ENCODE measurements around the gene SWT1. TPM values are rescaled to one million over a fixed set of nuclear protein-coding genes. Genes with fewer than 3 reads are reported as not detected.

SWT1 gene, protein sequence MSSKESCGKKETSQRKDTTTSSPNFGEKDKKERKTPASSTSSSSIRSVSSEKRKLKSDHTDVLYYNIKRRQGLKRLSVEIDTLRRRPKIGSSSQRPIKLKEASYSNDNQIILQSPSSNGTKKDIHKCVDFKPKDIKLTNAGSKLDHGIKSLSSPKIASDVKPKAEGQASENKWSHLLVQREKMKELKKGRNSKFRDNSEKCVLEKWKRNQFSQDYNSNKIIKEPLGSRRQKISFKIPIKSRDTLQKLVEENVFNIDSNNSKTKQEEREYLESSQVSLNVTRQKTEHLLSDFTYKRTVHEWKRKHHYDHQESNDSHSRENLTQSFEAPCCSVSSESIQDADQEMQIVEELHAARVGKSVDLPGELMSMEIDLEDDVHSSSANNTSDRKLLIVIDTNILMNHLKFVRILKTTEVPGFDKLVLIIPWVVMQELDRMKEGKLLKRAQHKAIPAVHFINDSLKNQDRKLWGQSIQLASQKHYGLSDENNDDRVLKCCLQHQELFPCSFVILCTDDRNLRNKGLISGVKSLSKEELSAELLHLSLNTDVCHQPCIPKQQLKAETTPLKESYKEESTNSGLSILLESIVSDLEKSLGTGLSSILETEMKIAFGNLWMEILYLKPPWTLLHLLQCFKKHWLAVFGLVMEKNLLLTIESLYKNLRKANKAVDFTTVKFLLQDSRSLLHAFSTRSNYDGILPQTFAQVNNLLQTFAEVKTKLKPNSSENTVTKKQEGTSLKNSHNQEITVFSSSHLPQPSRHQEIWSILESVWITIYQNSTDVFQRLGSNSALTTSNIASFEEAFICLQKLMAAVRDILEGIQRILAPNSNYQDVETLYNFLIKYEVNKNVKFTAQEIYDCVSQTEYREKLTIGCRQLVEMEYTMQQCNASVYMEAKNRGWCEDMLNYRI
- 1 to 10 TPM; 8.5 to 9.9 (median 9.6) TPM for polyA plus RNA-seq (ENCODE audit: insufficient read length in 3 of 3)
- long read RNA-seq, donor 1, result 0 reads
- long read RNA-seq, donor 2, result 0 reads
- long read RNA-seq, donor 3, partial matches to known transcripts, result 247 of 280 reads
- long read RNA-seq, donor 3, other reads (novel, unspliced or antisense), result 33 of 280 reads
- long read RNA-seq, donor 4, result 0 reads
- long read RNA-seq, donor 5, result 0 reads
- long read RNA-seq, donor 6, result 0 reads
- long read RNA-seq, donor 7, result 0 reads
- long read RNA-seq, donor 8, partial matches to known transcripts, result 19 of 21 reads
- long read RNA-seq, donor 8, other reads (novel, unspliced or antisense), result 0 of 21 reads
- long read RNA-seq, donor 9, partial matches to known transcripts, result 0 of 1 reads
- long read RNA-seq, donor 9, other reads (novel, unspliced or antisense), result 0 of 1 reads
- long read RNA-seq, donor 10, partial matches to known transcripts, result 0 of 3 reads
- long read RNA-seq, donor 10, other reads (novel, unspliced or antisense), result 0 of 3 reads
- long read RNA-seq, donor 11, result 0 reads
- long read RNA-seq, donor 12, partial matches to known transcripts, result 0 of 1 reads
- long read RNA-seq, donor 12, other reads (novel, unspliced or antisense), result 0 of 1 reads
- long read RNA-seq, donor 13, partial matches to known transcripts, result 0 of 1 reads
- long read RNA-seq, donor 13, other reads (novel, unspliced or antisense), result 0 of 1 reads
- long read RNA-seq, donor 14, partial matches to known transcripts, result 168 of 185 reads
- long read RNA-seq, donor 14, other reads (novel, unspliced or antisense), result 17 of 185 reads
- long read RNA-seq, donor 15, partial matches to known transcripts, result 58 of 67 reads
- long read RNA-seq, donor 15, other reads (novel, unspliced or antisense), result 9 of 67 reads
- long read RNA-seq, donor 16, partial matches to known transcripts, result 609 of 619 reads
- long read RNA-seq, donor 16, other reads (novel, unspliced or antisense), result 9 of 619 reads

- peak; percentile 96 to 100 (median 99) for DNase-seq (ENCODE audit: extremely low read depth in 1 of 11, low read depth in 9 of 11, low spot score in 4 of 11)
Observed at GRCh38 chr1:185156854-185157598, at the start of gene SWT1, which contains the start of gene TRMT1L. Gene SWT1, plus strand, starts transcription at chr1:185157167. Its CDS starts 3,675 bp downstream, at chr1:185160842. Gene TRMT1L, minus strand, starts transcription at chr1:185156953. Its CDS starts 241 bp downstream, at chr1:185156712.

DNA sequence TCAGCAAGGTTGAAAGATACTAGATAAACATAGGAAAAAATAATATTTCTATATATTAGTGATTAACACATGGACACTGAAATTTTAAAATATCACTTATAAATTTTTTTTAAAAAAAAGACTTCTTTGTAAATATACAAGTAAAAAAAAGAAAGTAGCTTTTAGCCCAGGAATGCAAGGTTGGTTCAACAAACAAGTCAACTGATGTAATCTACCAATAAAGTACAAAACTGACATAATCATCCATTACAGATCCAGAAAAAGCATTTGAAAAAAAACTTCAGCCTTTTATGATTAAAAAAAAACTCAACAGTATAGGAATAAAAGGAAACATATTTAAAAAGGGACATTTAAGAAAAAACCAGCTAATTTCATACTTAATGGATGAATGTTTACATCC, 48.6 kb upstream of the SWT1 start:
- DNase-seq (ENCODE audit: extremely low read depth in 1 of 11, low read depth in 9 of 11, low spot score in 4 of 11), result no peak

GRCh38 chr1:185110145-185110544, 46.8 kb upstream of the SWT1 start:
- DNase-seq (ENCODE audit: extremely low read depth in 1 of 11, low read depth in 9 of 11, low spot score in 4 of 11), result no peak

- DNase-seq (ENCODE audit: extremely low read depth in 1 of 11, low read depth in 9 of 11, low spot score in 4 of 11), result no peak
Observed at GRCh38 chr1:185111873-185112272, 45.1 kb upstream of the SWT1 start.

- no peak for DNase-seq (ENCODE audit: extremely low read depth in 1 of 11, low read depth in 9 of 11, low spot score in 4 of 11)
Observed at GRCh38 chr1:185112356-185112755, 44.6 kb upstream of the SWT1 start.

- no peak for DNase-seq (ENCODE audit: extremely low read depth in 1 of 11, low read depth in 9 of 11, low spot score in 4 of 11)
Observed at GRCh38 chr1:185129708-185130107, 27.3 kb upstream of the SWT1 start.

GRCh38 chr1:185132534-185132933, 24.4 kb upstream of the SWT1 start:
- no peak for DNase-seq (ENCODE audit: extremely low read depth in 1 of 11, low read depth in 9 of 11, low spot score in 4 of 11)

- no peak for DNase-seq (ENCODE audit: extremely low read depth in 1 of 11, low read depth in 9 of 11, low spot score in 4 of 11)
Observed at GRCh38 chr1:185137896-185138545, 18.9 kb upstream of the SWT1 start.

GRCh38 chr1:185139246-185139645, 17.7 kb upstream of the SWT1 start:
- no peak for DNase-seq (ENCODE audit: extremely low read depth in 1 of 11, low read depth in 9 of 11, low spot score in 4 of 11)

- DNase-seq (ENCODE audit: extremely low read depth in 1 of 11, low read depth in 9 of 11, low spot score in 4 of 11), result no peak
Observed at GRCh38 chr1:185144233-185144632, 12.7 kb upstream of the SWT1 start.

GRCh38 chr1:185151215-185151614, 5.8 kb upstream of the SWT1 start:
- DNase-seq (ENCODE audit: extremely low read depth in 1 of 11, low read depth in 9 of 11, low spot score in 4 of 11), result no peak

- DNase-seq (ENCODE audit: extremely low read depth in 1 of 11, low read depth in 9 of 11, low spot score in 4 of 11), result no peak
Observed at GRCh38 chr1:185152187-185152767, 4.7 kb upstream of the SWT1 start.

DNA sequence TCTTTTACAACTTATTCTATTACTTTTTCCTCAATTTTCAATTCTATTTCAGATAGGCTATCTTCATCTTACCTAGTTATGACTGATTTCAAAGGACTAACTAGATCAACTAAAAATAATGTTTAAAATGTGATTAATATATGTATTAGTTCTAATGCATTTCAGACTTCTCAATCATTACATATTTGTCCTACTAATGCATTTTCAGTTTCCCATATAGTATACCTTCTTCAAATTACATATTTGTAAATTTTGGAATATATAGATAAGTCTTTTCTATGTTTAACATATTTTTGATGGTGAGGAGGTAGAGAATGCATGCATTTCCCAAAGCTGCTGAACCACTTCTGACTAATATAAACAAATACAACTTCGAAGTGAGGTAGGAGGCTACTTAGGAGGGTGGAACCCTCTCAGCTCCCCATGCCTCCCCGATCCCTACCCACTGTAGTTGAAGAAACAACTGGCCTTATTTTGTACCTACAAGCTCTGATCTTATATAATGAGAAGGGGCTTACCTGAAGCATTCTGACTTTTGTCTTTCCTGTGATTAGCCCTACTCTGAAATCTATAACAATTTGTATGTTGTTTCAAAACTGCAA, 2.0 kb upstream of the SWT1 start:
- DNase-seq (ENCODE audit: extremely low read depth in 1 of 11, low read depth in 9 of 11, low spot score in 4 of 11), result no peak

DNA sequence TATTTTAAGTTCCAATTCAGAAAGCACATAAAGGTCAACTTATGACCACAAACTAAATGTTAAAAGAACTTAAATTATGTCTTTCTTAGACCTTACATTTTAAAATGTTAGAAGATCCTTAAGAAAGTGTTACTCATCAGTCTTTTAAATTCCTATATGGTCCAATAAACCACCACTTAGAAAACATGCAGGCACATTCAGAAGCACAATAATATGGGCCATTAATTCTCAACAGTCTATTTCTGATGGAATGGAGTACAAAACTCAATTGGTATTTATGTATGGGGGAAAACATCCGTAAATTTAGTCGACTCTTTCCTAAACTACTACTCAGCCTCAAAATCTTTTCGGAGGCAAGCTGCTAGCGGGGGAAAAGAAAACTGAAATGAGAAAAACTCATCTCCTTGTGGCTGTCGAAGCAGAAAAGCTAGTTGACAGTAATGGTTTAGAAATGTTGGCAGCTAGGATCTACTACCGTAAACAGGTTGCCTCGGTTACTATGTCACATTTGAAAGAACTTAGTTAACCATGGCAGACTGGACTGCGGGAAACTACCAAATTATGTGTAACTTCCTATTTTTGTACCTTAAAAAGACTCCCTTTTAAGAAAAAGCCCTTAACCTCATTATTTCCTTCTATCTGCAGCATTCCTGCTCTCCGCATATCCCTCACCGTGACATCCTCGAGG, 1.2 kb upstream of the SWT1 start:
- peak in 7 of 11 donors; percentile 18 to 48 (median 29) for DNase-seq (ENCODE audit: extremely low read depth in 1 of 11, low read depth in 9 of 11, low spot score in 4 of 11)

GRCh38 chr1:185156288-185156853, 596 bp upstream of the SWT1 start:
- DNase-seq (ENCODE audit: extremely low read depth in 1 of 11, low read depth in 9 of 11, low spot score in 4 of 11), result peak in 8 of 11 donors; percentile 15 to 62 (median 32)
